ENCODE results near the gene ECE1.

DNA sequence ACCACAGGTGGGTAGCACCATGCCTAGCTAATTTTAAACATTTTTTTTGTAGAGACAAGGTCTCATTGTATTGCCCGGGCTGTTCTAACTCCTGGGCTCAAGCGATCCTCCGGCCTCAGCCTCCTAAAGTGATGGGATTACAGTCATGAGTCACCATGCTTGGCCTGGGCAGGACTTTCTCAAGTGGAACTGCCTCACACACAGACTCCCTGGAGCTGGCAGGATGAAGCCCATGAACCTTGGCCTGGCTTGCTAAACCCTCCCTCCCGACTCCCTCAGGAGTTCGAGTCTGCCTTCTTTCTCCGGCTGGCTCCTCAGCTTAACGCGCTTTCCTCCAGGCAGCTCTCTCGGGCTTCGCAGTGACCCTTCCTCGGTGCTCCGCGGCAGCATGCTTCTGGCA lies 7.7 kb upstream of the ECE1 start:
- TF ChIP-seq EZH2 (IDR thresholded peaks at IDR 0.05; ENCODE audit: insufficient read depth, poor library complexity, severe bottlenecking) = no peak
- TF ChIP-seq EZH2phosphoT487 (IDR thresholded peaks at IDR 0.05; ENCODE audit: insufficient read depth, low read depth) = no peak
